M059J (cell line): ENCODE data around the gene C1orf226. TPM values are rescaled to one million over a fixed set of nuclear protein-coding genes. Genes with fewer than 3 reads are reported as not detected.

ENCODE experiments used
- DNase-seq: peaks from one replicate; pipeline ENCODE4 v3.0.0-alpha.2; 2012; ENCODE audit warnings: low read depth
- total RNA-seq: library from RNA; depleted of rRNA; stranded (reverse); fragments of >200 nt; shearing (Covaris generic); gene quantifications from 2 replicates; pipeline ENCODE4 v1.2.3, GENCODE V29; 2014

Gene C1orf226
- total RNA-seq, 1 experiment from 2014 or later = 2.6 TPM

DNA sequence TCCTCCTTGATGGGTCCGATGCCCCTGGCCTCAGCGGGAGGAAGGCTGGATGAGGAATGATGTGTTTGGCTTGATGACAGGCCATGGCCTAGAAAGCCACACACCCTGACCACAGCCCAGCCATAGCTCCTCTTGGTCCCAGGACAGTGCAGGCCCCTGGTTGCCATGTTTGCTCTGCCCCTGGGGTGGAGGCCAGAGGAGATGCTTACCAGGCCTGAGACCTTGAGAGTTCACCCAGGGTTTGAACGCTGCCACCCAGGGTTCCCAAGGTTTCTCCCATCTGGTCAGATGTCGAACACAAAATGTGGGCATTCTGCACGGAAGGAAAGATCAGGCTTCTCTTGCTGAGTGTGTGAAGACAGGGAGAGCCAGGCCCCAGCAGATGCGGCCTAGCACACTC lies 2.6 kb downstream of the C1orf226 start:
- DNase-seq = no peak

DNA sequence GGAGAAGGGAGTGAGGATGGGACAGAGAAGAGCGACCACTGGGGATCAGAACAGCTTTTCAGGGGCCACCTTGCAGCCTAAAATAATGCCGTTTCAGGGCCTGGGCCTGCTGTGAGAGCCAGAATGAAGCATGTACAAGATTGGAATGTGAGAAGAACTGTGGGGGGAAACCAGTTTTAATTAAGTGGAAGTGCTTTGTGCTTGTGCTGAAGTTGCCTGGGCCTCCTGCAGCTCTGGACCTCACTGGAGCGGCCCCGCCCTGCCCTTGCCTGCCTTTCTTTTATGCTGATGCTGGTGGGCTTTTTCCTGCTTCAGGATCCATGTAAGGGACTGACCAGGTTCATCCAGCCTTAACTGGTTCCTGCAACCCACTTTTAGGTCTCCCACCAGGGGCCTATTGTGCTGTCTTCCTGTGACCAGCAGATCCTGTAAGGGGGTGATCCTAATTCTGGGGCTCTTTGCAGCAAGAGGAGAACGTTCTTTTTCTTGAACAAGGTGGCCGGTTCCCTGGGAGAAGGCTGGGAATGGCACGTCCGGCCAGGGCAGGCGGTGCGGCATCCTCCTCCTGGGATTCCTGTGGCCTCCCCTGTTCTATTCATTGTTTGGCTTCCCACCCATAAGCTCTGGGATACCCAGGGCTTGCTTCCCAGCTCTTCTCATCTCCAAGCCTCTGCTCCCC lies 3.2 kb downstream of the C1orf226 start:
- no peak for DNase-seq

DNA sequence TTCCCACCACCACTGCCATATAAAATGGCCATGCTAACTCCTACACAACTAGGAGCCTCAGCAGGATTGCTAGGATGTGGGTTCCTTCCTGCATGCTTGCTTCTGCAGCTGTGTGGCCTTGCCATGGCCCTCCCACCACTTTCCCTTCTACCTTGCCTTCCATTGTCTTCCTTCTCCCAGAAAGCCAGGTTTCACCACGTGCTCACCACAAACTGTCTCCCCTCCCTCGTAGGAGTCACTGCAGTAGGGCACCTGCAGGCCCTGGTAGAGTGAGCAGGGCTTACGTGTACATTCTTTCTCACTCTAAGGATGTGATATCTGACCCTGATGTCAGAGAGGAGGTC lies 3.7 kb downstream of the C1orf226 start:
- no peak for DNase-seq

GRCh38 chr1:162385702-162386101 lies 4.2 kb downstream of the C1orf226 start:
- DNase-seq = no peak

DNA sequence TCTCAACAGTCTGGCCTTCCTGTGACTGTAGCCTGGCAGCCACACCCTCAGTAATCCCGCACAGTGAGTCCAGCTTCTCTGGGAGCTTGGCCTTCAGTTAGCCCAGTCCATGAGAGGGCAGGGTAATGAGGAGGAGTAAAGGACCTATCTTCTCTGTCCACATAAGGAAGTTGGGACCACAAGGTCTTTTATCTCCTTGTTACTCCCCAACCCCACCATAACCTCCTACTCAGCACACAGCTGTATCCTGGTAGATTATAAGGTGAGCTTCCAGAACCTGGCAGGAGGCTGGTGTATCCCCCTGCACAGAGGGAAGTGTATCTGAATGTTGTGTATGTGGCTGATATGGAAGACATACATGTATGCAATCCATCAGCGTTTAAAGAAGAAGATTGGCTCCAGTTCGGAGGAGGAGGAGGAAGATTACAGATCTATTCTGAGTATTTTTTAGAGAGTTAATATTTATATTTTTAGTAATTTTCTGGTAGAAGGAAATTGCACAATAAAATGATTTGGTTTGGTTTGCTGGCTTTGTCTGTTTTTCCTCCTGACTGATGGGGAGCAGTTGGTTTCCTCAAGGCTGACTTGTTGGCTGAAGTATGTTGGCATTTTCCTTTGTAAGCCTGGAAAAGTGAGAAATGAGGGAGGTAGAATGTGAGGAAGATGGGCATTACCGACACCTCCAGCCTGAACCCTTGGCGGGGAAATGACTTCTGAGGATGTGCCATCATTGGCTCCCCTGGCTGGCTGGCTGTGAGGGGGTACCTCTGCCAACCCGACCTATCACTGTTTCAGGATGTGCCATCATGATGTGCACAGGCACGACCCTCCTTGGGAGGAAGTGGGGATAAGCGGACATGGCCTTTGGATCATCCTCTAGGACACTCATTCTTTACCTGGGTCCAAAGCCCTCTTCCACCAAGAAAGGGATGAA lies 5.0 kb downstream of the C1orf226 start:
- DNase-seq = no peak

DNA sequence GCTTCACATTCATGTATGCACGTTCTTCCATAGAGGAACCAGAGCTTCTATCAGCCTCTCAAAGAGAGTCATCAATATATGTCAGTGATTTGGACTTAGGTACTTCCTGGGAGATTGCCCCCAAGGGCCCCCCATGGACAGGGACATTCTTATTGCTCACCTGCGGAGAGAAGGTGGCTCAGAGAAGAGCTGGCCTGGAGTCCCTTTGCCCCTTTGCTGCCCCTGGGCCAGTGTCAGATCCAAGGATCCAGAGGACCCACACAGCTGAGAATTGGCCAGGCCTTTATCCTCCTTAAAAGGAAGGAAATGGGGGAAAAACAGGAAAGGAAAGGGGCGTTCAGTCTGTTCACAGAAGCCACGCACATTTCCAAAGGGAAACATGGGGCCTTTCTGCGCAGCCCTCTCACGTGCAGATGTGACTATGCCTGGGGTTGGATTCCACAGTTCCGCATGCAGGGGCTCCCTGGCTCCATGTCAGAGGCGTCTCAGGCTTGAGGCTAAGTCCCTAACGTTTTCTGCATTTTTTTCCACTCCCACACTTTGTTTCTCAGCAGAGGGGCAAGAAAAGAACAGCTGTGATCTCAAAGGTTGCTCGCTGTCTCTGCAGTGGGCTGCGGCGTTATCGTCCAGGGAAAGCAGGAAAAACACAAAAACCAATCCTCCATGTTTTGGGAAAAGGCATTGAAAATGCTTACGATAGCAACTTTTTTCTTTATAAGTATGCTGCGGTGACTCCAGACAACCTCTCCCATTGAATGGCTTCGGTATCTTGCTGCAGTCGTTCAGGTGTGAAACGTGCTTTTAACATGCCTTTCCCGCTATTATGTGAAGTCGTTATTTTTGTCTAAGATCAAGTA lies 5.9 kb downstream of the C1orf226 start:
- DNase-seq = no peak

- DNase-seq = no peak
Observed at GRCh38 chr1:162388083-162388594, 6.6 kb downstream of the C1orf226 start.

DNA sequence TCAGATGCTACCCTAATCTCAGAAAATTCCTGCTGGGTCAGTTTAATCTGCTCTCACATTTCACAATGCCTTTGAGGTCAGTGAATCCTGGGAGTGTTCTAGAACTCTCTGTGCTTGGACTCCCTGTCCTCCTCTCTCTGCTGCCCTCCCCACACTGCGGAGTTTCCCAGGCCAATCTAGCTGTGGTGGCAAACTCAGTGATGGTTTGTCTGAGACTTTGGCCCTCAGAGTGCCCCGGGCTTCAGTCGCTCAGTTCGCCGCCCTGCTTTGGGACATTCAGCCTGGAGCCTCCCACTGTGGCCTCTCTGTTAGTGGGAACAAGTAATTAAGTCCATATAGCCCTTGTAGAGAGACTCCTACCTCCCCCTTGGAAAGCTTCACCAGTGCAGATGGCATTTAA lies 7.1 kb downstream of the C1orf226 start:
- no peak for DNase-seq

DNA sequence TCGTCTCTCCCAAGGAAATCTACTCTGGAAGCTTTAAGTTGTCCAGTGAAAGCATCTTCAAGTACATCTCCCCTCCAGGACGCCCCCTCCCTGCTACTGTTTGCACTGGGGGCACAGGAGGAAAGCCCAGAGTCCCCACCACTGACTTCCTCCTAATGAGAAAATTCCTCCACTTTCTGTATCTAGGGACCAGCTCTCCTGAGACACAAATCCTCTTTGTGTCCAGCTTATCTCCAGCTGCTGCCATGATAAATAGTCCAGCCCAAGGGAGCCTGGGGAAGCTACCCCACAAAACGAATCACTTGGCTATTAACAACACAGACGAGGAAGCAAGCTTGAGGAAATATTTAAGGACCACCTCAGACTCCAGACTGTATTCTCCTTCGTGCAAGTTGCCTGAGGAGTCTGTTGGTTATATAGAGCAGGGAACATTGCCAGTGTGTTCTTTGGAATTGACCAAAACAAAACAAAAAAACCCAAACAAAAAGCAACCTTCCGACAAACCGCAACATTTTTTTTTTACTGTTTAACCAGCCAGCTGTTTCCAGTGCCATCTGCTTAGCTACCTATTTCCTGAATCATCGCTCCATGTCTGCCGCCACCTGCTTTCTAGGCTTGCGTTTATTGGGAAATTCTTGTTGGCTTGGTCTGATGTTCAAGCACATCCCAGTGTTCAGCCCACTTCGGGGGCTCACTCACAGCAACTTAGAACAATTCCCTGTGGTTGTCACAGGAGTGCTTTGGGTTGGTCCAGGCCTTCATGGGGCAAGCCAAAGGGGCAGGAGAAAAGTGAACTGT lies 7.7 kb downstream of the C1orf226 start:
- DNase-seq = peak; percentile 80

- peak; percentile 24 for DNase-seq
Observed at GRCh38 chr1:162389971-162390370, 8.4 kb downstream of the C1orf226 start.

DNA sequence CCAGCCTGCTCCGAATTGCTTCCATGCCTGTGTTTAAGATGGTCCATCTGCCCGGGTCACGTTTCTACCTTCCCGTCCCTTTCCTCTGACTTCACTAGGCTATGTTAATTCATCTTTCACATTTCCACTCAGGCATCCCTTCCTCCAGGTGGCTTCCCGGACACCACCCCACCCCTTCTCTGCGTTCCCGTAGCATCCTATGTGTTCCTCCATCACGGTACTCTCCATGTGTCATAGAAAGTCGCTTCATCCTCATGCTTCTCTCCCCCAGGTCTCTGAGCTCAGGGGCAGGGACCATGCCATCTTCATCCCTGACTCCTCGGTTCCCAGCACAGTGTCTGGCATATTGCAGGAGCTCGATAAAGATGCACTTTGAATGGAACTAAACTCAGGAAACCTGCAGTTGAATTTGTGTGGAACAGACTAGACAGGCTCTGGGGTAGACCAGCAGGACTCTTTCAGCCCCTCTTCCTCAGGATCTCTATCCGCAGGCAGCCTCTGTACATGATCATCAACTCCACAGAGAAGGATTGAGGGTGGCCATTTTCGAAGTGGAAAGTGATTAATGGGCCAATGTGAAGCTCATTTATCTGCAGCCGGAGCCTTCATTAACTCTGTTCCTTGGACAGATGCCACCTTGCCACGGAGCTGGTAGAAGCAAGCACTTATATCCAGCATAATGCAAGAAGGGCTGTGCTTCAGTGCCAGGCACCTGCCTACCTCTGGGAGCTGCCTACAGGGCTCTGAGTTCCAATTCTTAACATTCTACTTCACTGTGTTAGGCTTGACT lies 9.1 kb downstream of the C1orf226 start:
- DNase-seq = no peak

GRCh38 chr1:162391790-162392563 lies 10.4 kb downstream of the C1orf226 start:
- peak; percentile 59 for DNase-seq

DNA sequence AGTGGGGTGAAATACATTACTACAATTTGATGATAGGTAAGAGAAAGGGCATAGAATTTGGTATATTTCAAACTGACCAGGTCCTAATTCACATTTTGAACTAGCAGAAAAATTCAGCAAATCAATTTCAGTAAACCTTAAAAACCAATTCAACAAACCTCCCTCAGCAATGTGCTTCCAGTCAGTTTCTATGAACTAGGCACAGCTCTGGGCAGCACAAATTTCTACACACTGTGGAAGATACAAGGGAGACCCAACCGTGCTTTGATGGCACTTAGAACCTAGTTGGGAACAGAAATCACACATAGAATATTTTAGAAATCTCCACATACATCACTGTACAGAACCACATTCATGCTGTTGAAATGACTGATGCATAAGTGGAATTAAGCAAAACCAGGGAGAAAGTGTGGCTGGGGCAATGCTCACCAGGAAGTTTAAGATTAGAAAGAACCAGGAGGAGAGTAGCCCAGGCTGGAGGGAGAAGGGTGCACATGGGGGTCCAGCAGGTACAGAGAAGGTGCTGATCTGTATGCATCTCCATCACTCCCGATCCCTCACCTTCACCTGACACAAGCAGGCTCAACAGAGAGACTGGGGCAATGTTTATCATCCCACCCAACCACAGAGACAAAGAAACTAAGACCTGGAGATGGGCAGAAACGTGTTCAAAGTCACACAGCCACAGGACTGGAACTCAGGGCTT lies 14.8 kb downstream of the C1orf226 start:
- no peak for DNase-seq

DNA sequence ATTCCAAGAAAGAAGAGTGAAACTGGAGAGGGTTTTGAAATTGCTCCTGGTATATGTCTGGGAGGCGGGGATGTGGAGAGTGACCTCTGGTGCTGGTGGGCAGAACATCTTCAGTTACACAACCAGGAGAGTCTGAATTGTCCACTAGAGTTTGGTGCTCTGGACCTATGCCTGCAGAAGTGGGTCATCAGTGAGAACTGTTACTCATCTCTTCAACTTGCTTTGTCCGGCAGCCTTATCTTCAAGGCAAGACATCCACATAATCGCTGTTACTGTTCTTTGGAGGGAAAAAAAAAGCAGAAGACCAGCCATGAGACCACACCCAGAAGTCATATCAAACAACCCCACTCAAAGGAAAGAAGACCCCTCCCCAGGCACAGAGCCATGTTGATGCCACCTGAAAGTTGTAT lies 15.5 kb downstream of the C1orf226 start:
- DNase-seq = no peak

DNA sequence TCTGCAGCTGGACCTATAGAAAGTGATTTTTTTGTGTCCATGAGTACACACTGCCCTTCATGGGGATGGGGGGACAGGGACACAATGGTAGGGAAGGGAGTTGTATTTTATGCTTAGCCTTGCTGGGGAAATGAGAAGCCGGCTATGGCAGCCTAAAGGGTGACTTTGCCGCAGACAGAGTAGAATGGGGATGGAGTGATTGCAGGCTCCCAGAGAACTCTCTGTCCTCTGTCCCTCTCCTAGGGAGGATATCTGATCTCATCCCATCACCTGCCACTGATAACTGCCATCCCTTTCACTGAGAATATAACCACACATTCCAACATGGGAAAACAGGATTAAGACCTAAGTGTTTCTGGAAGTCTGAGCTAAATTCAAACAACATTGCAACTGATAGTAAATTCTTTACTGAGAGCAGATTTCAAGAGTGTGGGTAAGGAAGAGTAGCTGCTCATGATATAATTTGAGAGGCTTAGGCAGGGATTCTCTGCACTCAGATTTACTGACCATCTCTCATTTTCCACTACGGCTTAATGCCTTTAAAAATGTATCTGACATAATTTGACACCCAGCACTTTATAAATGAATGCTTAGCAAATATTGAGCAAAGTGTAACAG lies 16.5 kb downstream of the C1orf226 start:
- DNase-seq = no peak

DNA sequence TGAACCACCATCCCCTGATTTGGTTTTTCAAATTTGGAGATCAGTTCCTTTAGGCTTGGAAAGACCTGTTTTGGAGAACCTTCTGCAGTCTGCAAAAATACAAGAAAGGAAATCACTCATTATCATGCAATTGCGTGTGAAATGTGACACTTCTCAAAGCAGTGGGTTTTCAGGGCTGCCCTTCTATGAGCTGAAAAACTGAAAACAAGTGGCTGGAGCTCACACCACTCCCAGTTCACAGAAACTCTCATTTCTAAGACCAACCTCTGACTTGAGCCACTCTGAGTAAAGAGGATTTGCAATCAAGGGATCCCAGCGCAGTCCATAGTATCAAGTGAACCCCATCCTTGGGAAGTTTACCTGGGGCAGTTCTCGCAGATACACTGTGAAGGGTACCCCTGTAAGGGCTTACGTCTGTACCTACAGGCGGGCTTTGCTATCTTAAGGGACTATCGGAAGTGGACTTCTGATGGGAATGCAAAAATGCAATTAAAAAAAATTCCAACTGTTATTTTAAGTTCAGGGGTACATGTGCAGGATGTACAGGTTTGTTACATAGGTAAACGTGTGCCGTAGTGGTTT lies 17.6 kb downstream of the C1orf226 start:
- DNase-seq = no peak

GRCh38 chr1:162400790-162401355 lies 19.3 kb downstream of the C1orf226 start:
- no peak for DNase-seq
